Esophagus (tissue), 2 donors: ENCODE data around the gene CHST2. TPM values are rescaled to one million over a fixed set of nuclear protein-coding genes. Genes with fewer than 3 reads are reported as not detected.

Experiments used
- H3K27ac ChIP-seq, 2 donors: one replicate each; pipeline ENCODE4 v1.5.1; 2013; ENCODE audit warnings: low read depth in 2 of 2, mild to moderate bottlenecking in 2 of 2, inconsistent platforms in 1 of 2, low read length in 1 of 2, moderate library complexity in 1 of 2
- H3K27me3 ChIP-seq, 2 donors: one replicate each; pipeline ENCODE4 v1.6.1; 2013; ENCODE audit warnings: low read length in 2 of 2, control low read depth in 1 of 2, mild to moderate bottlenecking in 1 of 2; ENCODE audit not compliant: insufficient read depth in 2 of 2, control insufficient read depth in 1 of 2
- H3K36me3 ChIP-seq, 2 donors: one replicate each; pipeline ENCODE4 v1.6.1; 2013; ENCODE audit warnings: low read length in 1 of 2; ENCODE audit not compliant: control insufficient read depth in 2 of 2, insufficient read depth in 2 of 2
- H3K4me1 ChIP-seq, 2 donors: one replicate each; pipeline ENCODE4 v1.6.1; 2013; ENCODE audit warnings: low read length in 1 of 2; ENCODE audit not compliant: control insufficient read depth in 2 of 2, insufficient read depth in 2 of 2
- H3K4me3 ChIP-seq, 2 donors: one replicate each; pipeline ENCODE4 v1.5.1; 2013; ENCODE audit warnings: low read length in 2 of 2, mild to moderate bottlenecking in 2 of 2, low read depth in 1 of 2, moderate library complexity in 1 of 2
- H3K9me3 ChIP-seq, 2 donors: one replicate each; pipeline ENCODE4 v1.6.1; 2013; ENCODE audit warnings: mild to moderate bottlenecking in 2 of 2, low read depth in 1 of 2, low read length in 1 of 2, moderate library complexity in 1 of 2; ENCODE audit not compliant: control insufficient read depth in 2 of 2, insufficient read depth in 1 of 2
- WGBS, 2 donors: extraction: QIAGEN DNeasy Blood & Tissue Kit; methylation state at CpG; one replicate each; pipeline ENCODE4 v1.1.7; 2013; 5-methylcytosine and 5-hydroxymethylcytosine counted together
- polyA plus RNA-seq, 2 donors: library from polyadenylated mRNA; stranded (reverse); fragments of 200-250 nt; gene quantifications; one replicate each; pipeline ENCODE4 v1.2.3, GENCODE V29; 2013
- donor health status: healthy with polysubstance abuse.
- donor health status: Bipolar disorder and iron deficiency.

Gene CHST2
- polyA plus RNA-seq, 2 donors, result 0.37 to 0.48 TPM

GRCh38 chr3:143172062-143172794, 52.7 kb downstream of the CHST2 start:
- Histone ChIP-seq H3K36me3 (no peaks in the 10 kb centered on the region), H3K27me3 (no peaks in the 10 kb centered on the region), H3K9me3 (no peaks in the 10 kb centered on the region), H3K4me3 (no peak overlapping the region), H3K4me1 (peaks cover 0 to 3% of the 10 kb centered on the region in 2 donors), H3K27ac (no peak overlapping the region)
- 82 to 85% methylated on average over 5 of the region's 5 CpGs for WGBS, 2 donors

GRCh38 chr3:143172795-143173145, 53.2 kb downstream of the CHST2 start:
- Histone ChIP-seq H3K4me3 (no peak overlapping the region), H3K36me3 (no peaks in the 10 kb centered on the region), H3K4me1 (peaks cover 0 to 3% of the 10 kb centered on the region in 2 donors), H3K27me3 (no peaks in the 10 kb centered on the region), H3K9me3 (no peaks in the 10 kb centered on the region), H3K27ac (no peak overlapping the region)
- WGBS, 2 donors, result 57 to 67% methylated on average over 2 of the region's 2 CpGs

- 45 to 59% methylated on average over 1 of the region's 1 CpG for WGBS, 2 donors
- no peak overlapping the region for H3K27ac ChIP-seq
- peaks cover 0 to 3% of the 10 kb centered on the region in 2 donors for H3K4me1 ChIP-seq
- H3K36me3 ChIP-seq, result no peaks in the 10 kb centered on the region
- no peak overlapping the region for H3K4me3 ChIP-seq
- H3K27me3 ChIP-seq, result no peaks in the 10 kb centered on the region
- no peaks in the 10 kb centered on the region for H3K9me3 ChIP-seq
Observed at GRCh38 chr3:143173242-143173641, 53.7 kb downstream of the CHST2 start.

Other genes with a start within 250 kb of the CHST2 start
- gene PCOLCE2, start 230.7 kb upstream of the CHST2 start, polyA plus RNA-seq, result 1 to 10 TPM; 1.4 to 1.9 TPM
- gene PAQR9, start 156.1 kb upstream of the CHST2 start, polyA plus RNA-seq, result not detected
- 10 to 100 TPM; 22.5 to 24.3 TPM for gene U2SURP, start 118.2 kb upstream of the CHST2 start, polyA plus RNA-seq